GM12875 (cell line): ENCODE results near the gene PCGF3.
A peak's percentile ranks its signal among the peaks of the same experiment; 100 is the strongest.

Experiments used
- H3K4me3 ChIP-seq: one replicate; pipeline ENCODE4 v1.5.1; 2011; ENCODE audit warnings: low read depth, low read length, control low read depth
- CTCF ChIP-seq: IDR thresholded peaks from 2 replicates; pipeline ENCODE4 v1.5.1; 2011; ENCODE audit warnings: low read depth, mild to moderate bottlenecking, control low read depth, inconsistent platforms, low read length, moderate library complexity, borderline replicate concordance; ENCODE audit not compliant: insufficient read depth

PCGF3 gene

GRCh38 chr4:674172-675035 is 31.2 kb upstream of the PCGF3 start, which contains the start of the genes ATP5ME and MYL5:
Gene ATP5ME (minus strand): TSS chr4:674276. CDS start chr4:674247, 29 bp downstream.
Gene MYL5 (plus strand): TSS chr4:674542. CDS start chr4:678027, 3,485 bp downstream.
- H3K4me3 ChIP-seq, result peak within 1 kb of the TSS; percentile 87
- TF ChIP-seq CTCF, result peak; percentile 100

GRCh38 chr4:675036-675882 is 30.4 kb upstream of the PCGF3 start:
- TF ChIP-seq CTCF, result no peak

GRCh38 chr4:675980-676870 is 29.4 kb upstream of the PCGF3 start:
- H3K4me3 ChIP-seq, result no peak overlapping the region
- TF ChIP-seq CTCF, result no peak

More at GRCh38 chr4:675036-675882, 30.4 kb upstream of the PCGF3 start:
- peak overlapping the region; percentile 87 for H3K4me3 ChIP-seq

GRCh38 chr4:676871-677235 is 28.8 kb upstream of the PCGF3 start:
- no peak overlapping the region for H3K4me3 ChIP-seq
- no peak for TF ChIP-seq CTCF

- no peak overlapping the region for H3K4me3 ChIP-seq
- no peak for TF ChIP-seq CTCF
Measured at GRCh38 chr4:677431-678293, 28.0 kb upstream of the PCGF3 start.
